Gastroesophageal sphincter (tissue), 4 donors: ENCODE measurements around the gene DCT. TPM values are rescaled to one million over a fixed set of nuclear protein-coding genes. Genes with fewer than 3 reads are reported as not detected.

ENCODE experiments used
- ATAC-seq: fragments of 150-250 bp; one replicate; pipeline ENCODE4 v1.9.1; 2016; ENCODE audit warnings: mild to moderate bottlenecking, moderate library complexity
- H3K27ac ChIP-seq, 4 donors: fragments of 200-600 bp; sonication (generic) in 3 of 4; 1 replicate in 3 of 4; 2 replicates in 1 of 4; pipeline ENCODE4 v1.5.1; 2016 to 2019
- H3K27me3 ChIP-seq: fragments of 200-600 bp; sonication (generic); one replicate; pipeline ENCODE4 v1.5.1; 2019
- H3K36me3 ChIP-seq, 2 donors: fragments of 200-600 bp; sonication (generic); one replicate each; pipeline ENCODE4 v1.5.1; 2019; ENCODE audit warnings: control low read depth in 1 of 2
- H3K4me1 ChIP-seq, 3 donors: fragments of 200-600 bp; sonication (generic); 1 replicate in 2 of 3; 2 replicates in 1 of 3; pipeline ENCODE4 v1.5.1; 2016 to 2019; ENCODE audit warnings: control low read depth in 2 of 3
- H3K4me3 ChIP-seq, 2 donors: fragments of 200-600 bp; sonication (generic); one replicate each; pipeline ENCODE4 v1.5.1; 2019; ENCODE audit warnings: mild to moderate bottlenecking in 1 of 2, moderate library complexity in 1 of 2
- H3K9me3 ChIP-seq, 3 donors: fragments of 200-600 bp; sonication (generic); one replicate each; pipeline ENCODE4 v1.5.1; 2017 to 2019; ENCODE audit warnings: control low read depth in 2 of 3
- CTCF ChIP-seq, 4 experiments: fragments of 200-600 bp in 2 of 4; fragments of 450-650 bp in 2 of 4; sonication (generic) in 1 of 4; IDR thresholded peaks; one replicate each; pipeline ENCODE4 v1.5.1; 2017 to 2019; ENCODE audit warnings: antibody characterized with exemption in 4 of 4, mild to moderate bottlenecking in 2 of 4, moderate library complexity in 2 of 4
- EP300 ChIP-seq: sonication (generic); formaldehyde crosslinking; IDR thresholded peaks from one replicate; pipeline ENCODE4 v1.6.1; 2017; ENCODE audit warnings: antibody characterized with exemption, mild to moderate bottlenecking
- POLR2A ChIP-seq, 2 donors: fragments of 450-650 bp; IDR thresholded peaks; one replicate each; pipeline ENCODE4 v1.6.1; 2017; ENCODE audit warnings: antibody characterized with exemption in 2 of 2, mild to moderate bottlenecking in 2 of 2, moderate library complexity in 1 of 2
- POLR2AphosphoS5 ChIP-seq: sonication (generic); formaldehyde crosslinking; IDR thresholded peaks from one replicate; pipeline ENCODE4 v1.6.1; 2017; ENCODE audit warnings: antibody characterized with exemption
- WGBS, 2 donors: methylation state at CpG; one replicate each; pipeline ENCODE4 v1.1.5; 2018; ENCODE audit warnings: low coverage in 1 of 2; 5-methylcytosine and 5-hydroxymethylcytosine counted together
- total RNA-seq, 4 donors: library from RNA; depleted of rRNA; stranded (reverse); fragments of >200 nt; gene quantifications; one replicate each; pipeline ENCODE4 v1.1.0, GENCODE V29; 2016

DCT gene
- total RNA-seq, 4 donors from 2014 or later = 0.13 to 0.31 (median 0.21) TPM

DNA sequence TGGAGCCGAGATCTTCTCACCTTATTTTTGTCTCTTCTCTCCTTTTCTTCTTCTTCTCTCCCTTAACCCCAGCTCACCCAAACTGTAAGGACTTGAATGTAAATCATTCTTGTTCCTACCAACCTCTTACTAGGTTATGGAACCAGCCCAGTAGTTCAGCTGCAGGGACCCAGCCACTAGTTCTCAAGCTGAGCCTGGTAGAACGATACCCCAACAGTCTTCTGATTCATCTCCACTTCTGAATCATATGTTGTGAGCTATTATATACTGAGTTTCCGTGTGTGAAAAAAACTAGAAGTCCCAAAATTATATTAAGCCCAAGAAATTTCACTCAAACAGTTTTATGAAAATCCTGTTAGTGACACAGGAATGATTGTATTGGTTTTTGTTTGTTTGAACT lies 67.7 kb downstream of the DCT start:
- TF ChIP-seq POLR2A (IDR thresholded peaks at IDR 0.05) = no peak
- TF ChIP-seq CTCF (IDR thresholded peaks at IDR 0.05) = no peak
- no peak for TF ChIP-seq EP300
- TF ChIP-seq POLR2AphosphoS5 = no peak
- no peak overlapping the region for H3K27ac ChIP-seq
- ATAC-seq = no peak
- no peaks in the 10 kb centered on the region for H3K4me1 ChIP-seq
- H3K9me3 ChIP-seq = no peaks in the 10 kb centered on the region
- H3K36me3 ChIP-seq = no peaks in the 10 kb centered on the region
- WGBS, 2 donors = 48 to 100% methylated on average over 1 to 3 of the region's 3 CpGs
- peaks cover 7% of the 10 kb centered on the region for H3K27me3 ChIP-seq
- H3K4me3 ChIP-seq = no peak overlapping the region

GRCh38 chr13:94408314-94409036 lies 71.0 kb downstream of the DCT start:
- Histone ChIP-seq H3K36me3 (no peaks in the 10 kb centered on the region), H3K4me3 (no peak overlapping the region), H3K27ac (no peak overlapping the region), H3K4me1 (no peaks in the 10 kb centered on the region), H3K9me3 (no peaks in the 10 kb centered on the region), H3K27me3 (peaks cover 3% of the 10 kb centered on the region)
- TF ChIP-seq POLR2A (IDR thresholded peaks at IDR 0.05) = no peak
- TF ChIP-seq CTCF (IDR thresholded peaks at IDR 0.05) = no peak
- TF ChIP-seq EP300 = no peak
- no peak for TF ChIP-seq POLR2AphosphoS5
- 71 to 75% methylated on average over 4 to 7 of the region's 7 CpGs for WGBS, 2 donors
- no peak for ATAC-seq

DNA sequence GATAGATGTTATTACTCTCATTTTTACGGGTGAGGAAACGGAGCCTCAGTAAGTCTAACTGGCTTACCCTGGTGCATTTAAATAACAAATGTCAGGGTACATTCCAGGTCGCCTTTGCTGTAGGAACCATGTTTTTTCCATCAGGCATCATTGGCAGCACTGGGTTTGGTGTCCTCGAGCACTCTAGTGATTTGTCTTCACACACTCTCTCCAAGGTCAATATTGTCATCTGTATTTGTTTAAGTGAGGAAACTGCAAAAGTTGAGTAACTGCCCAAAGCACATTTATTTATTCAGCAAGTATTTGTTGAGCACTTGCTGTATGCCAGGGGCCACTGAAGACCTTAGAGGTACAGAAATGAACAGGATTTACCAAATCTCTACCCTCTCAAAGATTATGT lies 78.6 kb downstream of the DCT start:
- TF ChIP-seq POLR2AphosphoS5 = no peak
- TF ChIP-seq POLR2A (IDR thresholded peaks at IDR 0.05) = no peak
- no peak for TF ChIP-seq CTCF (IDR thresholded peaks at IDR 0.05)
- TF ChIP-seq EP300 = no peak
- ATAC-seq = no peak

DNA sequence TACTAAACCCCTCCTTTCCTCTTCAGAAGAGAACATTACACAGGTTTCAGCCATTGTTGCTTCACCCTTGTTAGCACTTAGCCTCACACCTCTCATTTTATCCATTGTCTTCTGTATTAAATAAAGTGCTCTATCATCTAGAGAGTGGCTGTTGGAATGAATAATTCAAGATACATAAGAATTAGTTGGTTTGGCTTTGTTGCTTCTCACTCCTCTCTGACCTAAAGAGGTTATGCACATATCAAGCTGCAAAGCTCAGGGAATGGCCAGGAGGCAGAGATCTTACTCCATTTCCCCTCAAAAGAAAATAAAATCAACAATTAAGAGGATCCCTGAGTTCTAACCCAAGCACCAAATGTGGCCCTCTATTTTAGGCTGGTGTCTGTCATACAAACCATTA lies 79.7 kb downstream of the DCT start:
- no peaks in the 10 kb centered on the region for H3K9me3 ChIP-seq
- H3K27me3 ChIP-seq = no peaks in the 10 kb centered on the region
- no peak overlapping the region for H3K27ac ChIP-seq
- no peak for ATAC-seq
- no peak overlapping the region for H3K4me3 ChIP-seq
- H3K36me3 ChIP-seq = no peaks in the 10 kb centered on the region
- no peak for TF ChIP-seq EP300
- TF ChIP-seq CTCF (IDR thresholded peaks at IDR 0.05) = no peak
- H3K4me1 ChIP-seq = no peaks in the 10 kb centered on the region

More for the DNA sequence above, 78.6 kb downstream of the DCT start:
- Histone ChIP-seq H3K4me1 (no peaks in the 10 kb centered on the region), H3K27ac (no peak overlapping the region), H3K27me3 (no peaks in the 10 kb centered on the region), H3K9me3 (no peaks in the 10 kb centered on the region), H3K36me3 (no peaks in the 10 kb centered on the region), H3K4me3 (no peak overlapping the region)
- WGBS, 2 donors = 65 to 81% methylated on average over 4 of the region's 4 CpGs

DNA sequence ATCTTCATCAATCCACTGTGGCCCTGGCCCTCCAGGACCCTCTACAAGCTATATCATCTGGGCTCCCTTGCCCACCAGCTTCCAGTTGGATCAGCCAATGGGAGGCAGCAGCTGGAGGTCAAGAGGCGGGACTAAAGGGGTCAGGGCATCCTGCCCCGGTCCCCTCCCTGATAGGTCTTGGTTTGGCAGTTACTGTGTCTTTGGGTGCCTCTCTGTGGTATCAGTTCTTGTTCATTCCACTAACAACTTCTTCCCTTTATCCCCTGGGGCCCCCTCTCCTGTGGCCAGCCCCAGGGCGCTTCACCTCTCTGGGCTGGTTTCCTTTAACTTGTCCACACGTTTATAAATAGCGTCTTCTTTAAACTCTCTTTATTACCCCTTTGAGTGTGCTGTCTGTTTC lies 83.6 kb downstream of the DCT start:
- Histone ChIP-seq H3K4me1 (no peaks in the 10 kb centered on the region), H3K27me3 (no peaks in the 10 kb centered on the region), H3K4me3 (no peak overlapping the region), H3K36me3 (no peaks in the 10 kb centered on the region), H3K9me3 (no peaks in the 10 kb centered on the region), H3K27ac (no peak overlapping the region)
- TF ChIP-seq POLR2A (IDR thresholded peaks at IDR 0.05) (no peak), CTCF (IDR thresholded peaks at IDR 0.05) (no peak), EP300 (no peak), POLR2AphosphoS5 (no peak)
- 55 to 77% methylated on average over 3 to 5 of the region's 5 CpGs for WGBS, 2 donors
- no peak for ATAC-seq
